Measurements from ENCODE around the gene CAPN5. TPM values are rescaled to one million over a fixed set of nuclear protein-coding genes. Genes with fewer than 3 reads are reported as not detected.
A peak's percentile ranks its signal among the peaks of the same experiment; 100 is the strongest.

CAPN5 gene
- total and polyA plus RNA-seq, 2 of the 13 experiments (the other 11 are each of a cell fraction or from before 2014, with no cell fraction given), result 0.27 to 1.2 TPM

DNA sequence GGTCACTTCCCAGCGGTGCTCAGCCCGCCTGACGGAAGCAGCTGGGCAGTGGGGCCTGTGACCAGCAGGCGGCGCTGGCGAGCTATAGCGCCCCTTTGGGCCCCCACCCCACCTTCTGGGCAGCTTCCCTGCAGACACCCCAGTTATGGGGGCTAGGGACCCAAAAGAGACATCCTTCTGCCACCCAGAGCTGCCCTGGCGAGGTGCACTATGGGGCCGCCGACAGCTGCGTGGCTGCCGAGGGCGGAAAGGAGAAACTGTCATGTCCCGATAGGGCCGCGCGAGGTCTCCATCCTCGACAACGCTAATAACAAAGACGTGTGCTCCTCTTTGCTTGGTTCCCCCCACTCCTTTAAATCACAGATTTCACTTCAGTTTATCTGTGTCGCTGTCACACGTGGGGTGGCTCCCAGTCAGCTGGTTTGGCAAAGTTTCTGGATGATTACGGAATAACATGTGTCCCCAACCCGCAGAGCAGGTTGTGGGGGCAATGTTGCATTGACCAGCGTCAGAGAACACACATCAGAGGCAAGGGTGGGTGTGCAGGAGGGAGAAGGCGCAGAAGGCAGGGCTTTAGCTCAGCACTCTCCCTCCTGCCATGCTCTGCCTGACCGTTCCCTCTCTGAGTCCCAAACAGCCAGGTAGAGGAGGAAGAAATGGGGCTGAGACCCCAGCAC, 60.6 kb downstream of the CAPN5 start (continued):
- TF ChIP-seq, protein P1, sequence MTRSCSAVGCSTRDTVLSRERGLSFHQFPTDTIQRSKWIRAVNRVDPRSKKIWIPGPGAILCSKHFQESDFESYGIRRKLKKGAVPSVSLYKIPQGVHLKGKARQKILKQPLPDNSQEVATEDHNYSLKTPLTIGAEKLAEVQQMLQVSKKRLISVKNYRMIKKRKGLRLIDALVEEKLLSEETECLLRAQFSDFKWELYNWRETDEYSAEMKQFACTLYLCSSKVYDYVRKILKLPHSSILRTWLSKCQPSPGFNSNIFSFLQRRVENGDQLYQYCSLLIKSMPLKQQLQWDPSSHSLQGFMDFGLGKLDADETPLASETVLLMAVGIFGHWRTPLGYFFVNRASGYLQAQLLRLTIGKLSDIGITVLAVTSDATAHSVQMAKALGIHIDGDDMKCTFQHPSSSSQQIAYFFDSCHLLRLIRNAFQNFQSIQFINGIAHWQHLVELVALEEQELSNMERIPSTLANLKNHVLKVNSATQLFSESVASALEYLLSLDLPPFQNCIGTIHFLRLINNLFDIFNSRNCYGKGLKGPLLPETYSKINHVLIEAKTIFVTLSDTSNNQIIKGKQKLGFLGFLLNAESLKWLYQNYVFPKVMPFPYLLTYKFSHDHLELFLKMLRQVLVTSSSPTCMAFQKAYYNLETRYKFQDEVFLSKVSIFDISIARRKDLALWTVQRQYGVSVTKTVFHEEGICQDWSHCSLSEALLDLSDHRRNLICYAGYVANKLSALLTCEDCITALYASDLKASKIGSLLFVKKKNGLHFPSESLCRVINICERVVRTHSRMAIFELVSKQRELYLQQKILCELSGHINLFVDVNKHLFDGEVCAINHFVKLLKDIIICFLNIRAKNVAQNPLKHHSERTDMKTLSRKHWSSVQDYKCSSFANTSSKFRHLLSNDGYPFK (CRISPR knock-in tag; IDR thresholded peaks at IDR 0.05; ENCODE audit: borderline replicate concordance), result peak; percentile 21; the same call in 1 of the 2 replicates
- TF ChIP-seq RXRB (CRISPR knock-in tag; IDR thresholded peaks at IDR 0.05; ENCODE audit: borderline replicate concordance) (no peak), ZNF501 (CRISPR knock-in tag; IDR thresholded peaks at IDR 0.05) (peak; percentile 36), FOSL2 (CRISPR knock-in tag; IDR thresholded peaks at IDR 0.05) (no peak), ZMAT3 (CRISPR knock-in tag; conservative IDR thresholded peaks at IDR 0.05) (peak; percentile 66), AGO2 (optimal IDR thresholded peaks at IDR 0.05; ENCODE audit: low read depth, low read length) (no peak), ZBTB20 (CRISPR knock-in tag; IDR thresholded peaks at IDR 0.05; ENCODE audit: borderline replicate concordance, low read depth) (peak; percentile 55; the same call in 1 of the 2 replicates), ZNF263 (CRISPR knock-in tag; IDR thresholded peaks at IDR 0.05) (peak; percentile 41; the same call in 1 of the 2 replicates), ZSCAN20 (CRISPR knock-in tag; IDR thresholded peaks at IDR 0.05; ENCODE audit: borderline replicate concordance) (no peak), ELF1 (CRISPR knock-in tag; IDR thresholded peaks at IDR 0.05) (peak; percentile 47; the same call in 1 of the 2 replicates), ONECUT2 (CRISPR knock-in tag; IDR thresholded peaks at IDR 0.05) (no peak), SALL1 (CRISPR knock-in tag; IDR thresholded peaks at IDR 0.05) (no peak; the same call in none of the 2 replicates), STAT5B (CRISPR knock-in tag; IDR thresholded peaks at IDR 0.05) (0 out of 2 replicates have a peak, but pooled peaks have one; percentile 69), NBN (conservative IDR thresholded peaks at IDR 0.05) (no peak), MAFK (conservative IDR thresholded peaks at IDR 0.05 in 1 of 2, IDR thresholded peaks at IDR 0.05 in 1 of 2; ENCODE audit: low read length in 2 of 2) (no peak), PRPF4 (IDR thresholded peaks at IDR 0.05; ENCODE audit: low read depth, low read length, poor library complexity, severe bottlenecking) (no peak), ATM (IDR thresholded peaks at IDR 0.05; ENCODE audit: borderline replicate concordance) (no peak), TP53 (CRISPR knock-in tag; conservative IDR thresholded peaks at IDR 0.05) (0 out of 2 replicates have a peak, but pooled peaks have one; percentile 48), SRF (IDR thresholded peaks at IDR 0.05; ENCODE audit: low read depth, low read length) (no peak)
- TF ChIP-seq, protein P2, sequence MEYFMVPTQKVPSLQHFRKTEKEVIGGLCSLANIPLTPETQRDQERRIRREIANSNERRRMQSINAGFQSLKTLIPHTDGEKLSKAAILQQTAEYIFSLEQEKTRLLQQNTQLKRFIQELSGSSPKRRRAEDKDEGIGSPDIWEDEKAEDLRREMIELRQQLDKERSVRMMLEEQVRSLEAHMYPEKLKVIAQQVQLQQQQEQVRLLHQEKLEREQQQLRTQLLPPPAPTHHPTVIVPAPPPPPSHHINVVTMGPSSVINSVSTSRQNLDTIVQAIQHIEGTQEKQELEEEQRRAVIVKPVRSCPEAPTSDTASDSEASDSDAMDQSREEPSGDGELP (IDR thresholded peaks at IDR 0.05; ENCODE audit: borderline replicate concordance, low read depth), result peak; percentile 81
- TF ChIP-seq, protein P3, sequence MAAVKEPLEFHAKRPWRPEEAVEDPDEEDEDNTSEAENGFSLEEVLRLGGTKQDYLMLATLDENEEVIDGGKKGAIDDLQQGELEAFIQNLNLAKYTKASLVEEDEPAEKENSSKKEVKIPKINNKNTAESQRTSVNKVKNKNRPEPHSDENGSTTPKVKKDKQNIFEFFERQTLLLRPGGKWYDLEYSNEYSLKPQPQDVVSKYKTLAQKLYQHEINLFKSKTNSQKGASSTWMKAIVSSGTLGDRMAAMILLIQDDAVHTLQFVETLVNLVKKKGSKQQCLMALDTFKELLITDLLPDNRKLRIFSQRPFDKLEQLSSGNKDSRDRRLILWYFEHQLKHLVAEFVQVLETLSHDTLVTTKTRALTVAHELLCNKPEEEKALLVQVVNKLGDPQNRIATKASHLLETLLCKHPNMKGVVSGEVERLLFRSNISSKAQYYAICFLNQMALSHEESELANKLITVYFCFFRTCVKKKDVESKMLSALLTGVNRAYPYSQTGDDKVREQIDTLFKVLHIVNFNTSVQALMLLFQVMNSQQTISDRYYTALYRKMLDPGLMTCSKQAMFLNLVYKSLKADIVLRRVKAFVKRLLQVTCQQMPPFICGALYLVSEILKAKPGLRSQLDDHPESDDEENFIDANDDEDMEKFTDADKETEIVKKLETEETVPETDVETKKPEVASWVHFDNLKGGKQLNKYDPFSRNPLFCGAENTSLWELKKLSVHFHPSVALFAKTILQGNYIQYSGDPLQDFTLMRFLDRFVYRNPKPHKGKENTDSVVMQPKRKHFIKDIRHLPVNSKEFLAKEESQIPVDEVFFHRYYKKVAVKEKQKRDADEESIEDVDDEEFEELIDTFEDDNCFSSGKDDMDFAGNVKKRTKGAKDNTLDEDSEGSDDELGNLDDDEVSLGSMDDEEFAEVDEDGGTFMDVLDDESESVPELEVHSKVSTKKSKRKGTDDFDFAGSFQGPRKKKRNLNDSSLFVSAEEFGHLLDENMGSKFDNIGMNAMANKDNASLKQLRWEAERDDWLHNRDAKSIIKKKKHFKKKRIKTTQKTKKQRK (IDR thresholded peaks at IDR 0.05; ENCODE audit: low read length), result no peak
- TF ChIP-seq, protein P4, sequence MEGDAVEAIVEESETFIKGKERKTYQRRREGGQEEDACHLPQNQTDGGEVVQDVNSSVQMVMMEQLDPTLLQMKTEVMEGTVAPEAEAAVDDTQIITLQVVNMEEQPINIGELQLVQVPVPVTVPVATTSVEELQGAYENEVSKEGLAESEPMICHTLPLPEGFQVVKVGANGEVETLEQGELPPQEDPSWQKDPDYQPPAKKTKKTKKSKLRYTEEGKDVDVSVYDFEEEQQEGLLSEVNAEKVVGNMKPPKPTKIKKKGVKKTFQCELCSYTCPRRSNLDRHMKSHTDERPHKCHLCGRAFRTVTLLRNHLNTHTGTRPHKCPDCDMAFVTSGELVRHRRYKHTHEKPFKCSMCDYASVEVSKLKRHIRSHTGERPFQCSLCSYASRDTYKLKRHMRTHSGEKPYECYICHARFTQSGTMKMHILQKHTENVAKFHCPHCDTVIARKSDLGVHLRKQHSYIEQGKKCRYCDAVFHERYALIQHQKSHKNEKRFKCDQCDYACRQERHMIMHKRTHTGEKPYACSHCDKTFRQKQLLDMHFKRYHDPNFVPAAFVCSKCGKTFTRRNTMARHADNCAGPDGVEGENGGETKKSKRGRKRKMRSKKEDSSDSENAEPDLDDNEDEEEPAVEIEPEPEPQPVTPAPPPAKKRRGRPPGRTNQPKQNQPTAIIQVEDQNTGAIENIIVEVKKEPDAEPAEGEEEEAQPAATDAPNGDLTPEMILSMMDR (CRISPR knock-in tag; IDR thresholded peaks at IDR 0.05), result peak; percentile 98

All from HepG2 (cell line).